ENCODE measurements around the gene GNAT1.

GNAT1 gene

GRCh38 chr3:50195501-50196252 is 4.3 kb downstream of the GNAT1 start:
- in situ Hi-C loops (cut with HindIII; ENCODE audit: low sequenced_read_pairs) = no loop called here
- H3K4me3 ChIP-seq (ENCODE audit: low read depth, low read length) = no peak overlapping the region
- TF ChIP-seq CTCF (IDR thresholded peaks at IDR 0.05; ENCODE audit: low read depth, low read length) = no peak
- DNase-seq (ENCODE audit: low read depth, low spot score) = no peak

- no peak for TF ChIP-seq CTCF (IDR thresholded peaks at IDR 0.05; ENCODE audit: low read depth, low read length)
- H3K4me3 ChIP-seq (ENCODE audit: low read depth, low read length) = no peak overlapping the region
- in situ Hi-C loops (cut with HindIII; ENCODE audit: low sequenced_read_pairs) = no loop called here
- no peak for DNase-seq (ENCODE audit: low read depth, low spot score)
Measured at GRCh38 chr3:50196253-50196801, 4.9 kb downstream of the GNAT1 start.

GRCh38 chr3:50201573-50202315 is 10.3 kb downstream of the GNAT1 start:
- no peak for TF ChIP-seq CTCF (IDR thresholded peaks at IDR 0.05; ENCODE audit: low read depth, low read length)
- H3K4me3 ChIP-seq (ENCODE audit: low read depth, low read length) = no peak overlapping the region
- DNase-seq (ENCODE audit: low read depth, low spot score) = no peak
- in situ Hi-C loops (cut with HindIII; ENCODE audit: low sequenced_read_pairs) = no loop called here

GRCh38 chr3:50202353-50203112 is 11.1 kb downstream of the GNAT1 start:
- no peak overlapping the region for H3K4me3 ChIP-seq (ENCODE audit: low read depth, low read length)
- in situ Hi-C loops (cut with HindIII; ENCODE audit: low sequenced_read_pairs) = no loop called here
- no peak for DNase-seq (ENCODE audit: low read depth, low spot score)
- TF ChIP-seq CTCF (IDR thresholded peaks at IDR 0.05; ENCODE audit: low read depth, low read length) = no peak

GRCh38 chr3:50203113-50203808 is 11.9 kb downstream of the GNAT1 start:
- no peak for DNase-seq (ENCODE audit: low read depth, low spot score)
- no peak for TF ChIP-seq CTCF (IDR thresholded peaks at IDR 0.05; ENCODE audit: low read depth, low read length)
- no peak overlapping the region for H3K4me3 ChIP-seq (ENCODE audit: low read depth, low read length)
- in situ Hi-C loops (cut with HindIII; ENCODE audit: low sequenced_read_pairs) = no loop called here

Data from astrocyte of the spinal cord (primary cell).